ENCODE data around the gene PNO1.

Gene PNO1

GRCh38 chr2:68190991-68191731 is 33.5 kb downstream of the PNO1 start:
- TF ChIP-seq FOXP2 (optimal IDR thresholded peaks at IDR 0.05; ENCODE audit: borderline replicate concordance, extremely low read depth, extremely low read length, insufficient read depth) (no peak), SIN3A (IDR thresholded peaks at IDR 0.05; ENCODE audit: borderline replicate concordance, insufficient read depth, low read length) (no peak)

GRCh38 chr2:68193144-68193543 is 35.5 kb downstream of the PNO1 start:
- no peak for TF ChIP-seq SIN3A (IDR thresholded peaks at IDR 0.05; ENCODE audit: borderline replicate concordance, insufficient read depth, low read length)
- no peak for TF ChIP-seq TAF1 (IDR thresholded peaks at IDR 0.05; ENCODE audit: borderline replicate concordance, insufficient read depth, low read length)
- TF ChIP-seq FOXP2 (optimal IDR thresholded peaks at IDR 0.05; ENCODE audit: borderline replicate concordance, extremely low read depth, extremely low read length, insufficient read depth) = no peak
- TF ChIP-seq REST (IDR thresholded peaks at IDR 0.05; ENCODE audit: insufficient read depth in 1 of 2, low read depth in 2 of 2, low read length in 2 of 2) = no peak
- no peak for TF ChIP-seq POLR2AphosphoS5 (IDR thresholded peaks at IDR 0.05; ENCODE audit: low read depth, low read length)

GRCh38 chr2:68193787-68194372 is 36.2 kb downstream of the PNO1 start:
- TF ChIP-seq TAF1 (IDR thresholded peaks at IDR 0.05; ENCODE audit: borderline replicate concordance, insufficient read depth, low read length) (no peak), SIN3A (IDR thresholded peaks at IDR 0.05; ENCODE audit: borderline replicate concordance, insufficient read depth, low read length) (no peak), FOXP2 (optimal IDR thresholded peaks at IDR 0.05; ENCODE audit: borderline replicate concordance, extremely low read depth, extremely low read length, insufficient read depth) (no peak), POLR2AphosphoS5 (IDR thresholded peaks at IDR 0.05; ENCODE audit: low read depth, low read length) (no peak), REST (IDR thresholded peaks at IDR 0.05; ENCODE audit: insufficient read depth in 1 of 2, low read depth in 2 of 2, low read length in 2 of 2) (no peak)

GRCh38 chr2:68195096-68195495 is 37.4 kb downstream of the PNO1 start:
- TF ChIP-seq POLR2AphosphoS5 (IDR thresholded peaks at IDR 0.05; ENCODE audit: low read depth, low read length) = no peak
- TF ChIP-seq FOXP2 (optimal IDR thresholded peaks at IDR 0.05; ENCODE audit: borderline replicate concordance, extremely low read depth, extremely low read length, insufficient read depth) = no peak
- no peak for TF ChIP-seq TAF1 (IDR thresholded peaks at IDR 0.05; ENCODE audit: borderline replicate concordance, insufficient read depth, low read length)
- TF ChIP-seq SIN3A (IDR thresholded peaks at IDR 0.05; ENCODE audit: borderline replicate concordance, insufficient read depth, low read length) = no peak
- no peak for TF ChIP-seq REST (IDR thresholded peaks at IDR 0.05; ENCODE audit: insufficient read depth in 1 of 2, low read depth in 2 of 2, low read length in 2 of 2)

GRCh38 chr2:68196120-68196716 is 38.5 kb downstream of the PNO1 start:
- no peak for TF ChIP-seq SIN3A (IDR thresholded peaks at IDR 0.05; ENCODE audit: borderline replicate concordance, insufficient read depth, low read length)
- TF ChIP-seq FOXP2 (optimal IDR thresholded peaks at IDR 0.05; ENCODE audit: borderline replicate concordance, extremely low read depth, extremely low read length, insufficient read depth) = no peak
- TF ChIP-seq POLR2AphosphoS5 (IDR thresholded peaks at IDR 0.05; ENCODE audit: low read depth, low read length) = no peak
- TF ChIP-seq TAF1 (IDR thresholded peaks at IDR 0.05; ENCODE audit: borderline replicate concordance, insufficient read depth, low read length) = no peak
- TF ChIP-seq REST (IDR thresholded peaks at IDR 0.05; ENCODE audit: insufficient read depth in 1 of 2, low read depth in 2 of 2, low read length in 2 of 2) = no peak

All from PFSK-1 (cell line).